GM12878 (cell line): ENCODE data around the gene LCORL. TPM values are rescaled to one million over a fixed set of nuclear protein-coding genes. Genes with fewer than 3 reads are reported as not detected.

Source experiments
- ATAC-seq: fragments of 200-7000 bp; cut with Tn5 transposase; 3 replicates; pipeline ENCODE4 v1.9.1; 2020; ENCODE audit warnings: mild to moderate bottlenecking, moderate library complexity
- BruUV-seq: library from RNA; stranded (reverse); fragments of 400-500 nt; replicated peaks from 2 replicates; lab custom pipeline; 2021; lab: Mats Ljungman, UMichigan
- CTCF ChIA-PET: fragments of 300-600 bp; sonication (Branson Sonifier 250); formaldehyde crosslinking; extraction: SDS; loops from one replicate; lab custom pipeline; 2021; ENCODE audit warnings: inconsistent platforms; lab: Yijun Ruan, JAX
- POLR2A ChIA-PET: fragments of 350-600 bp; formaldehyde crosslinking; extraction: SDS; loops from one replicate; lab custom pipeline; 2021; ENCODE audit warnings: inconsistent platforms; lab: Charles Lee
- RAD21 ChIA-PET: fragments of 300-600 bp; sonication (Branson Sonifier 250); formaldehyde crosslinking; loops from one replicate; lab custom pipeline; 2023; ENCODE audit warnings: antibody characterized with exemption; ENCODE audit not compliant: unreplicated experiment; lab: Charles Lee
- SMC1A ChIA-PET: fragments of 300-600 bp; sonication (Branson Sonifier 250); formaldehyde crosslinking; loops from one replicate; lab custom pipeline; 2023; ENCODE audit not compliant: unreplicated experiment, uncharacterized antibody; lab: Charles Lee
- DNase-seq: peaks from one replicate; pipeline ENCODE4 v3.0.0-alpha.2; 2011; ENCODE audit warnings: low read depth, low spot score
- FAIRE-seq: peaks from 3 replicates; lab custom pipeline; 2011; peaks lifted over from hg19 to GRCh38; lab: Jason Lieb, UNC
- H2AFZ ChIP-seq: 2 replicates; pipeline ENCODE4 v1.6.0; 2011; ENCODE audit warnings: low read depth, low read length, control low read depth; ENCODE audit not compliant: control insufficient read depth
- H3K27ac ChIP-seq: 2 replicates; pipeline ENCODE4 v1.5.1; 2011; ENCODE audit warnings: control low read depth; ENCODE audit not compliant: control insufficient read depth, insufficient read depth
- H3K27me3 ChIP-seq, 2 experiments: replicated peaks in 1 of 2; 2 replicates each; pipeline versions ENCODE4 v1.6.0 to v1.6.1; 2011; ENCODE audit warnings: low read length in 1 of 2; ENCODE audit not compliant: control insufficient read depth in 2 of 2, insufficient read depth in 2 of 2
- H3K36me3 ChIP-seq, 2 experiments: 2 replicates each; pipeline ENCODE4 v1.5.1; 2011; ENCODE audit warnings: low read length in 1 of 2; ENCODE audit not compliant: control insufficient read depth in 2 of 2, insufficient read depth in 2 of 2
- H3K4me1 ChIP-seq: 2 replicates; pipeline ENCODE4 v1.6.1; 2011; ENCODE audit warnings: mild to moderate bottlenecking, low read length, moderate library complexity, mixed read lengths; ENCODE audit not compliant: control insufficient read depth, insufficient read depth
- H3K4me2 ChIP-seq: 2 replicates; pipeline ENCODE4 v1.6.0; 2011; ENCODE audit warnings: control low read depth; ENCODE audit not compliant: control insufficient read depth, insufficient read depth
- H3K4me3 ChIP-seq: fragments of 200-600 bp; sonication (generic); 2 replicates; pipeline ENCODE4 v1.5.1; 2016
- H3K79me2 ChIP-seq: 2 replicates; pipeline ENCODE4 v1.6.0; 2011; ENCODE audit warnings: low read length; ENCODE audit not compliant: control insufficient read depth, insufficient read depth
- H3K9ac ChIP-seq: 2 replicates; pipeline ENCODE4 v1.8.0; 2011; ENCODE audit warnings: low read length, control low read depth, mixed read lengths; ENCODE audit not compliant: control insufficient read depth, insufficient read depth
- H3K9me3 ChIP-seq: replicated peaks from 3 replicates; pipeline ENCODE4 v1.5.1; 2011; ENCODE audit warnings: mild to moderate bottlenecking, low read length; ENCODE audit not compliant: control insufficient read depth, insufficient read depth
- H4K20me1 ChIP-seq: 2 replicates; pipeline ENCODE4 v1.6.0; 2011; ENCODE audit not compliant: control insufficient read depth, insufficient read depth
- BRCA1 ChIP-seq: IDR thresholded peaks from 2 replicates; pipeline ENCODE4 v1.6.1; 2011; ENCODE audit warnings: low read depth, low read length, improper control_type of control experiment
- CREB1 ChIP-seq: IDR thresholded peaks from 2 replicates; pipeline ENCODE4 v1.6.1; 2012; ENCODE audit warnings: low read depth, mild to moderate bottlenecking, inconsistent platforms
- CTCF ChIP-seq, 3 experiments: IDR thresholded peaks in 2 of 3; conservative IDR thresholded peaks in 1 of 3; 2 replicates each; pipeline ENCODE4 v1.5.1; 2011; ENCODE audit warnings: low read depth in 3 of 3, low read length in 3 of 3, mild to moderate bottlenecking in 3 of 3, control low read depth in 2 of 3, moderate library complexity in 2 of 3, inconsistent platforms in 1 of 3, mixed read lengths in 1 of 3; ENCODE audit not compliant: control insufficient read depth in 2 of 3, insufficient read depth in 1 of 3; ENCODE audit errors: extremely low read depth in 1 of 3
- HCFC1 ChIP-seq: fragments of 150-350 bp; IDR thresholded peaks from 2 replicates; pipeline ENCODE4 v1.6.1; 2014; ENCODE audit warnings: low read length
- JUND ChIP-seq: IDR thresholded peaks from 2 replicates; pipeline ENCODE4 v1.6.1; 2012; ENCODE audit warnings: low read depth, mild to moderate bottlenecking, low read length, improper control_type of control experiment, moderate library complexity
- MAX ChIP-seq: IDR thresholded peaks from 2 replicates; pipeline ENCODE4 v1.6.1; 2012; ENCODE audit warnings: low read depth, low read length, improper control_type of control experiment
- NBN ChIP-seq: fragments of 450-650 bp; IDR thresholded peaks from 2 replicates; pipeline ENCODE4 v1.6.1; 2016
- RB1 ChIP-seq: fragments of 450-650 bp; formaldehyde crosslinking; IDR thresholded peaks from 2 replicates; pipeline ENCODE4 v1.6.1; 2017; ENCODE audit warnings: mild to moderate bottlenecking, borderline replicate concordance
- SKIL ChIP-seq: fragments of 450-650 bp; IDR thresholded peaks from 2 replicates; pipeline ENCODE4 v1.6.1; 2017; ENCODE audit warnings: mild to moderate bottlenecking, low read depth, inconsistent platforms; ENCODE audit not compliant: poor library complexity, severe bottlenecking
- SMAD1 ChIP-seq: fragments of 450-650 bp; IDR thresholded peaks from 2 replicates; pipeline ENCODE4 v1.6.1; 2018; ENCODE audit warnings: mild to moderate bottlenecking, low read depth; ENCODE audit not compliant: partially characterized antibody
- WGBS: methylation state at CpG from one replicate; pipeline ENCODE4 v1.1.6; 2016; ENCODE audit warnings: low lambda C conversion rate; ENCODE audit not compliant: insufficient replicate concordance, insufficient coverage; ENCODE audit errors: missing lambda C conversion rate; 5-methylcytosine and 5-hydroxymethylcytosine counted together
- in situ Hi-C: fragments of 300-500 bp; cut with MboI; formaldehyde crosslinking; loops from 9 replicates; pipeline ENCODE4 v1.14.3; 2018; ENCODE audit warnings: mixed read lengths
- intact Hi-C: fragments of 100-400 bp; cut with micrococcal nuclease; formaldehyde crosslinking; loops from one replicate; pipeline ENCODE4 v1.14.2; 2022; ENCODE audit not compliant: unreplicated experiment
- polyA plus RNA-seq, 11 experiments: library from polyadenylated mRNA; depleted of rRNA in 4 of 11; unstranded in 6 of 11; stranded (reverse) in 5 of 11; fragments of >200 nt; fragmentation: Nextera tagmentation in 4 of 11; fragmentation: Illumina TruSeq in 1 of 11; extraction: Ambion mirVana in 4 of 11; extraction: Trizol in 1 of 11; gene quantifications; 1 replicate in 1 of 11; 2 replicates in 10 of 11; pipeline versions ENCODE4 v1.2.1 to v1.2.3, GENCODE V29; 2011 to 2016; ENCODE audit warnings: inconsistent platforms in 2 of 11, missing spikeins in 2 of 11, low read depth in 1 of 11
- total RNA-seq, 4 experiments: library from RNA; depleted of rRNA in 3 of 4; stranded (reverse); fragments of >200 nt in 3 of 4; fragmentation: Illumina TruSeq in 1 of 4; extraction: Trizol in 1 of 4; gene quantifications; 2 replicates each; pipeline versions ENCODE4 v1.2.1 to v1.2.3, GENCODE V29; 2013 to 2021
- TF ChIP-seq, protein P1 (sequence below): fragments of 450-650 bp; IDR thresholded peaks from 2 replicates; pipeline ENCODE4 v1.6.1; 2016; ENCODE audit warnings: mild to moderate bottlenecking, moderate library complexity, borderline replicate concordance

LCORL gene
- total and polyA plus RNA-seq, 10 of the 15 experiments (the other 5 are each of a cell fraction or from before 2014, with no cell fraction given), result 2.2 to 9.8 (median 5.9) TPM

DNA sequence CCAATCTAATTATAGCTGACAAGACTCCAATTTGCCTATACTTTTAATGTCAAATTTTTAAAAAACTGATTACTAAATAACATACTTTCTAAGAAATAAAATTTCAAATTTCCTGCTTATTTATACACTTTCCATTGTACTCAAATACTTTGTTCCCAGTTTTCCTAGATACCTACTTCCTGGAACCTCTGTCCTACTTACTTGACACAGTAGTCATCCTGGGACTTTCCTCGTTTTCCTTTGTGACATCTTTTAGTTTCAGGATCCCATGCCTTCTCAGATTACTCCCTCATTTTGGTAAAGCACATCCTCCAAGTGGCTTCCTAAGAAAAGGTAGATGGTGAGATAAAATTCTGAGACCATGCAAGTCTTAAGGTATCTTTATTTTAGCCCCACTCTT lies 226.8 kb downstream of the LCORL start:
- ATAC-seq, result no peak
- no peak for FAIRE-seq
- Histone ChIP-seq H4K20me1 (no peaks in the 10 kb centered on the region), H2AFZ (no peak overlapping the region), H3K36me3 (no peaks in the 10 kb centered on the region), H3K27me3 (no peaks in the 10 kb centered on the region)
- POLR2A ChIA-PET, result no interaction called here
- in situ Hi-C loops (no loop called here), intact Hi-C loops (no loop called here)
- BruUV-seq, result no TSS peak
- no peak for DNase-seq
- SMC1A ChIA-PET, result interaction anchor here (1.0 to 1.5 kb wide), 2 partner anchors 8 to 10 kb away, joined by 3 read pairs; no protein-coding TSS in a partner anchor
- no peak for TF ChIP-seq RB1
- no peak for TF ChIP-seq MAX
- no peak for TF ChIP-seq CREB1
- TF ChIP-seq, protein P1, sequence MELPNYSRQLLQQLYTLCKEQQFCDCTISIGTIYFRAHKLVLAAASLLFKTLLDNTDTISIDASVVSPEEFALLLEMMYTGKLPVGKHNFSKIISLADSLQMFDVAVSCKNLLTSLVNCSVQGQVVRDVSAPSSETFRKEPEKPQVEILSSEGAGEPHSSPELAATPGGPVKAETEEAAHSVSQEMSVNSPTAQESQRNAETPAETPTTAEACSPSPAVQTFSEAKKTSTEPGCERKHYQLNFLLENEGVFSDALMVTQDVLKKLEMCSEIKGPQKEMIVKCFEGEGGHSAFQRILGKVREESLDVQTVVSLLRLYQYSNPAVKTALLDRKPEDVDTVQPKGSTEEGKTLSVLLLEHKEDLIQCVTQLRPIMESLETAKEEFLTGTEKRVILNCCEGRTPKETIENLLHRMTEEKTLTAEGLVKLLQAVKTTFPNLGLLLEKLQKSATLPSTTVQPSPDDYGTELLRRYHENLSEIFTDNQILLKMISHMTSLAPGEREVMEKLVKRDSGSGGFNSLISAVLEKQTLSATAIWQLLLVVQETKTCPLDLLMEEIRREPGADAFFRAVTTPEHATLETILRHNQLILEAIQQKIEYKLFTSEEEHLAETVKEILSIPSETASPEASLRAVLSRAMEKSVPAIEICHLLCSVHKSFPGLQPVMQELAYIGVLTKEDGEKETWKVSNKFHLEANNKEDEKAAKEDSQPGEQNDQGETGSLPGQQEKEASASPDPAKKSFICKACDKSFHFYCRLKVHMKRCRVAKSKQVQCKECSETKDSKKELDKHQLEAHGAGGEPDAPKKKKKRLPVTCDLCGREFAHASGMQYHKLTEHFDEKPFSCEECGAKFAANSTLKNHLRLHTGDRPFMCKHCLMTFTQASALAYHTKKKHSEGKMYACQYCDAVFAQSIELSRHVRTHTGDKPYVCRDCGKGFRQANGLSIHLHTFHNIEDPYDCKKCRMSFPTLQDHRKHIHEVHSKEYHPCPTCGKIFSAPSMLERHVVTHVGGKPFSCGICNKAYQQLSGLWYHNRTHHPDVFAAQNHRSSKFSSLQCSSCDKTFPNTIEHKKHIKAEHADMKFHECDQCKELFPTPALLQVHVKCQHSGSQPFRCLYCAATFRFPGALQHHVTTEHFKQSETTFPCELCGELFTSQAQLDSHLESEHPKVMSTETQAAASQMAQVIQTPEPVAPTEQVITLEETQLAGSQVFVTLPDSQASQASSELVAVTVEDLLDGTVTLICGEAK, result no peak
- TF ChIP-seq BRCA1, result no peak
- no peak for TF ChIP-seq HCFC1
- TF ChIP-seq CTCF (IDR thresholded peaks at IDR 0.05 in 2 of 3, conservative IDR thresholded peaks at IDR 0.05 in 1 of 3; ENCODE audit: control insufficient read depth in 2 of 3, extremely low read depth in 1 of 3, insufficient read depth in 1 of 3, low read depth in 3 of 3, low read length in 3 of 3), result no peak
- no peak for TF ChIP-seq SKIL
- TF ChIP-seq NBN, result no peak
- no peak for TF ChIP-seq JUND
- no peak for TF ChIP-seq SMAD1
- TF ChIP-seq, all 136 proteins: peak for 0
- no peak overlapping the region for H3K9ac ChIP-seq
- H3K9me3 ChIP-seq, result no peaks in the 10 kb centered on the region; the same call in 2 of the 3 replicates
- H3K4me2 ChIP-seq, result no peak overlapping the region
- H3K27ac ChIP-seq, result no peak overlapping the region
- H3K79me2 ChIP-seq, result no peaks in the 10 kb centered on the region
- CTCF ChIA-PET, result interaction anchor here (1.2 to 1.7 kb wide), 3 partner anchors 11 to 246 kb away, joined by 3 to 8 read pairs (median 4); partner anchors contain the start of gene DCAF16
- no peak overlapping the region for H3K4me3 ChIP-seq
- WGBS, result 0% methylated on average over 1 of the region's 1 CpG
- RAD21 ChIA-PET, result no interaction called here
- H3K4me1 ChIP-seq, result no peaks in the 10 kb centered on the region
